Keratinocyte (primary cell): ENCODE results near the gene FMOD. TPM values are rescaled to one million over a fixed set of nuclear protein-coding genes. Genes with fewer than 3 reads are reported as not detected.

Source experiments
- DNase-seq: peaks from one replicate; pipeline ENCODE4 v3.0.0-alpha.2; 2011; ENCODE audit warnings: low read depth, missing footprints, low spot score
- FAIRE-seq: peaks from 2 replicates; lab custom pipeline; 2011; peaks lifted over from hg19 to GRCh38; lab: Jason Lieb, UNC
- H2AFZ ChIP-seq: 2 replicates; pipeline ENCODE4 v1.6.0; 2012; ENCODE audit warnings: low read length, control low read depth, inconsistent platforms; ENCODE audit not compliant: control insufficient read depth
- H3K27ac ChIP-seq: 2 replicates; pipeline ENCODE4 v1.5.1; 2011; ENCODE audit warnings: low read length; ENCODE audit not compliant: control insufficient read depth, insufficient read depth
- H3K27me3 ChIP-seq: 3 replicates; pipeline ENCODE4 v1.6.0; 2011; ENCODE audit warnings: low read length; ENCODE audit not compliant: control insufficient read depth, insufficient read depth; ENCODE audit errors: extremely low read depth
- H3K36me3 ChIP-seq, 2 experiments: 2 replicates in 1 of 2; 3 replicates in 1 of 2; pipeline ENCODE4 v1.5.1; 2011; ENCODE audit warnings: low read length in 2 of 2, mild to moderate bottlenecking in 1 of 2; ENCODE audit not compliant: control insufficient read depth in 2 of 2, insufficient read depth in 2 of 2; ENCODE audit errors: extremely low read depth in 1 of 2
- H3K4me1 ChIP-seq: 3 replicates; pipeline ENCODE4 v1.5.1; 2011; ENCODE audit warnings: low read length; ENCODE audit not compliant: control insufficient read depth, insufficient read depth; ENCODE audit errors: extremely low read depth
- H3K4me2 ChIP-seq: 3 replicates; pipeline ENCODE4 v1.6.0; 2011; ENCODE audit warnings: low read depth, low read length; ENCODE audit not compliant: control insufficient read depth, insufficient read depth; ENCODE audit errors: extremely low read depth
- H3K4me3 ChIP-seq, 3 experiments: fragments of 200-600 bp in 1 of 3; sonication (generic) in 1 of 3; 2 replicates in 2 of 3; 3 replicates in 1 of 3; pipeline ENCODE4 v1.5.1; 2011 to 2016; ENCODE audit warnings: low read length in 3 of 3, mild to moderate bottlenecking in 3 of 3, control low read depth in 2 of 3, inconsistent platforms in 1 of 3, low read depth in 1 of 3, mixed read lengths in 1 of 3, mixed run types in 1 of 3, moderate library complexity in 1 of 3; ENCODE audit not compliant: control insufficient read depth in 2 of 3, insufficient read depth in 2 of 3; ENCODE audit errors: extremely low read depth in 1 of 3
- H3K79me2 ChIP-seq: 2 replicates; pipeline ENCODE4 v1.6.0; 2012; ENCODE audit warnings: low read length; ENCODE audit not compliant: control insufficient read depth, insufficient read depth
- H3K9ac ChIP-seq: 3 replicates; pipeline ENCODE4 v1.6.0; 2011; ENCODE audit warnings: low read length; ENCODE audit not compliant: control insufficient read depth, insufficient read depth; ENCODE audit errors: extremely low read depth
- H3K9me1 ChIP-seq: 3 replicates; pipeline ENCODE4 v1.6.0; 2011; ENCODE audit warnings: low read length; ENCODE audit not compliant: control insufficient read depth, insufficient read depth; ENCODE audit errors: extremely low read depth
- H3K9me3 ChIP-seq: 2 replicates; pipeline ENCODE4 v1.5.1; 2012; ENCODE audit warnings: low read depth, low read length; ENCODE audit not compliant: control insufficient read depth
- H4K20me1 ChIP-seq: 3 replicates; pipeline ENCODE4 v1.6.0; 2011; ENCODE audit warnings: low read length; ENCODE audit not compliant: control insufficient read depth, insufficient read depth; ENCODE audit errors: extremely low read depth
- EZH2 ChIP-seq: IDR thresholded peaks from one replicate; pipeline ENCODE4 v1.6.1; 2012; ENCODE audit warnings: inconsistent platforms, mild to moderate bottlenecking, low read length, moderate library complexity
- dilution Hi-C: fragments of 300-500 bp; cut with MboI; formaldehyde crosslinking; loops from one replicate; pipeline ENCODE4 v1.7.0; 2020; ENCODE audit warnings: low sequenced_read_pairs; ENCODE audit not compliant: extremely low pct_ligation_motif_present
- polyA plus RNA-seq, 5 experiments: library from polyadenylated mRNA; depleted of rRNA in 3 of 5; stranded (reverse) in 3 of 5; stranded (forward) in 1 of 5; unstranded in 1 of 5; fragments of >200 nt; gene quantifications; 1 replicate in 1 of 5; 2 replicates in 3 of 5; 3 replicates in 1 of 5; pipeline versions ENCODE4 v1.2.1 to v1.2.3, GENCODE V29; 2011 to 2012; ENCODE audit warnings: missing spikeins in 2 of 5, low read depth in 1 of 5, low replicate concordance in 1 of 5
- TF ChIP-seq, protein P1 (sequence below), 3 experiments: IDR thresholded peaks in 1 of 3; conservative IDR thresholded peaks in 1 of 3; optimal IDR thresholded peaks in 1 of 3; 2 replicates in 2 of 3; 3 replicates in 1 of 3; pipeline versions ENCODE3 to v1.5.1; 2011; ENCODE audit warnings: low read length in 3 of 3, mild to moderate bottlenecking in 3 of 3, moderate library complexity in 2 of 3, control low read depth in 1 of 3, inconsistent platforms in 1 of 3; ENCODE audit not compliant: insufficient read depth in 2 of 3; ENCODE audit errors: extremely low read depth in 1 of 3

Gene FMOD
- polyA plus RNA-seq, 1 donor (not counting 4 experiments of a cell fraction or from before 2014, with no cell fraction given), result 0.47 TPM

DNA sequence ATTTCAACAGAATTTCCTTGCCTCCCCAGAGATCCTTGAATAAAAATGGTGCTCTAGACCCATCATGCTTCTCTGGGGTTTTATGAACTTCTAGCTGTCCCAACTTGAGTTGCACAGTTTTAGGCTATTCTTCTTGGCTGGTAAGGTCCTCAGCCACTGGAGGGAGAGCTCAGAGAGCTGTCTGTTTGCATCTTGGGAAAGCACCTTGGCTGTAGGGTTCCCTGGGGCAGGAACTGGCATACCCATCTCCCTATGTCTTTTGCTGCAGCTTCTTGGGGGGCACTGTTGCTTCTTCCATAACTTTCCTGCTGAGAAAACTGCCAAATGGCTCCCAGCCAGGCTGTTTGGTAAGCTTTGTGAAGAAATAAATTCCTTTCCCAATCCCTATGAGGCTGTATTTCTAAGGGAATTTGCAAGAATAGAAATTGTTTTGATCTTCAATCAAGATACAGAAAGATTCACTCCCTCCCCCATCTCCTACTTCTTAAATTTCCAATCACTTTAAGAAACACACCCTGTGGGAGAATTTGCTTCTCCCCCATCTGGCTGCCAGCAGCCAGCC is 8.2 kb upstream of the FMOD start:
- no peaks in the 10 kb centered on the region for H3K4me1 ChIP-seq
- H3K27me3 ChIP-seq, result peaks cover 46% of the 10 kb centered on the region
- DNase-seq (no peak), FAIRE-seq (no peak)
- no peaks in the 10 kb centered on the region for H3K36me3 ChIP-seq
- H3K4me3 ChIP-seq, result no peak overlapping the region
- H3K27ac ChIP-seq, result no peak overlapping the region
- no peak for TF ChIP-seq EZH2
- TF ChIP-seq, protein P1, sequence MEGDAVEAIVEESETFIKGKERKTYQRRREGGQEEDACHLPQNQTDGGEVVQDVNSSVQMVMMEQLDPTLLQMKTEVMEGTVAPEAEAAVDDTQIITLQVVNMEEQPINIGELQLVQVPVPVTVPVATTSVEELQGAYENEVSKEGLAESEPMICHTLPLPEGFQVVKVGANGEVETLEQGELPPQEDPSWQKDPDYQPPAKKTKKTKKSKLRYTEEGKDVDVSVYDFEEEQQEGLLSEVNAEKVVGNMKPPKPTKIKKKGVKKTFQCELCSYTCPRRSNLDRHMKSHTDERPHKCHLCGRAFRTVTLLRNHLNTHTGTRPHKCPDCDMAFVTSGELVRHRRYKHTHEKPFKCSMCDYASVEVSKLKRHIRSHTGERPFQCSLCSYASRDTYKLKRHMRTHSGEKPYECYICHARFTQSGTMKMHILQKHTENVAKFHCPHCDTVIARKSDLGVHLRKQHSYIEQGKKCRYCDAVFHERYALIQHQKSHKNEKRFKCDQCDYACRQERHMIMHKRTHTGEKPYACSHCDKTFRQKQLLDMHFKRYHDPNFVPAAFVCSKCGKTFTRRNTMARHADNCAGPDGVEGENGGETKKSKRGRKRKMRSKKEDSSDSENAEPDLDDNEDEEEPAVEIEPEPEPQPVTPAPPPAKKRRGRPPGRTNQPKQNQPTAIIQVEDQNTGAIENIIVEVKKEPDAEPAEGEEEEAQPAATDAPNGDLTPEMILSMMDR (optimal IDR thresholded peaks at IDR 0.05 in 1 of 3, IDR thresholded peaks at IDR 0.05 in 1 of 3, conservative IDR thresholded peaks at IDR 0.05 in 1 of 3; ENCODE audit: extremely low read depth in 1 of 3, insufficient read depth in 2 of 3, low read length in 3 of 3), result no peak
- H3K79me2 ChIP-seq, result no peaks in the 10 kb centered on the region
- H3K4me2 ChIP-seq, result no peak overlapping the region
- no peak overlapping the region for H3K9ac ChIP-seq
- no peaks in the 10 kb centered on the region for H4K20me1 ChIP-seq
- no peaks in the 10 kb centered on the region for H3K9me3 ChIP-seq
- H2AFZ ChIP-seq, result no peak overlapping the region
- no peaks in the 10 kb centered on the region for H3K9me1 ChIP-seq
- dilution Hi-C loops, result loop anchor here (25.0 kb wide), 1 partner anchor 103 kb away; no protein-coding TSS in a partner anchor

DNA sequence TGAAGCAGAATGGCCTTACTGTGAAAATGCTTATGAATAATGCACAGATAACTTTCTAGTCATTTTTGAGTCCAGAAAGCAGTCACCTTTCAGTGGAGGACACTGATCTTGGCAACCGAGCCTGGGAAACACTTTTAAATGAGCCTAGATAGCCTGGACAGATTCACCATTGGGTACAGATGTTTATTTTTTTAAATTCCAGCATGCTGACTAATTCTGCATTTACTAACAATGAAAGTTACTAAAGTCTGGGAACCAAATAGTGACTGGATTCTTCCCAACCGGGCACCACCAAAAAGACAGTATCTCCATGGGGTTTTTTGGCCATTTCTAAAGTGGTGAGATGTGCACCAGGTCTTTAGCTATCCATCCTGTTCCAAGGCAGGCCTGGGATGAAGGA is 3.3 kb upstream of the FMOD start:
- H3K79me2 ChIP-seq, result no peaks in the 10 kb centered on the region
- FAIRE-seq, result no peak
- no peaks in the 10 kb centered on the region for H3K36me3 ChIP-seq
- H2AFZ ChIP-seq, result no peak overlapping the region
- DNase-seq, result no peak
- H4K20me1 ChIP-seq, result no peaks in the 10 kb centered on the region
- no peak overlapping the region for H3K4me2 ChIP-seq
- H3K9ac ChIP-seq, result no peak overlapping the region
- no peaks in the 10 kb centered on the region for H3K4me1 ChIP-seq
- H3K27ac ChIP-seq, result no peak overlapping the region
- H3K27me3 ChIP-seq, result peaks cover 32% of the 10 kb centered on the region
- TF ChIP-seq, protein P1 (optimal IDR thresholded peaks at IDR 0.05 in 1 of 3, IDR thresholded peaks at IDR 0.05 in 1 of 3, conservative IDR thresholded peaks at IDR 0.05 in 1 of 3; ENCODE audit: extremely low read depth in 1 of 3, insufficient read depth in 2 of 3, low read length in 3 of 3), result no peak
- TF ChIP-seq EZH2, result no peak
- dilution Hi-C loops, result loop anchor here (25.0 kb wide), 1 partner anchor 108 kb away; no protein-coding TSS in a partner anchor
- no peak overlapping the region for H3K4me3 ChIP-seq
- no peaks in the 10 kb centered on the region for H3K9me3 ChIP-seq
- H3K9me1 ChIP-seq, result no peaks in the 10 kb centered on the region
